ENCODE results near the gene UGT1A7.

The UGT1A7 gene

DNA sequence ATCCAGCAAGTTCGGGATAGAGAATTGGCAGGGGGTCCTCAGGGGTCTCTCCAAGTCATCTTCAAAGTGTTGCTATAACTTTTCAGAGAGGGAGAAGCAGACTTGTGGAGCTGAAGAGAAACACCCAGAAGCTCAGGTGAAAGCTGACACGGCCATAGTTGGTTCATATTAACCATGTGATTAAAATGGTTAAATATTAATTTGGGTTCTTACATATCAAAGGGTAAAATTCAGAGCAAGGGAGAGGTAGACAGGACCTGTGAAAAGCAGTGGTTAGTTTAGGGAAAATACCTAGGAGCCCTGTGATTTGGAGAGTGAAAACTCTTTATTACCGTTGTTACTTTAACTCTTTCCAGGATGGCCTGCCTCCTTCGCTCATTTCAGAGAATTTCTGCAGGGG is 10.9 kb downstream of the UGT1A7 start, which contains the start of gene UGT1A6:
UGT1A6 (plus strand) TSS at position 243 of the 400 bp plus-strand sequence; CDS start at position 358, 115 bp downstream.
- Histone ChIP-seq H3K4me2 (ENCODE audit: low read length) (no peak within 1 kb of the TSS), H3K27me3 (ENCODE audit: insufficient read depth, low read length) (no peaks in the 10 kb centered on the region; the same call in 1 of the 2 replicates), H3K27ac (ENCODE audit: low read depth, low read length, poor library complexity, severe bottlenecking) (no peak within 1 kb of the TSS), H3K36me3 (ENCODE audit: insufficient read depth, low read length) (no peaks in the 10 kb centered on the region), H3K9me3 (ENCODE audit: low read length) (no peaks in the 10 kb centered on the region), H3K9me2 (ENCODE audit: low read depth, low read length) (no peaks in the 10 kb centered on the region; the same call in 1 of the 2 replicates), H3K4me1 (ENCODE audit: insufficient read depth, low read length, severe bottlenecking) (no peaks in the 10 kb centered on the region), H3K4me3 (ENCODE audit: low read depth, low read length, poor library complexity, severe bottlenecking) (no peak within 1 kb of the TSS), H2AFZ (ENCODE audit: low read length) (no peak within 1 kb of the TSS), H3K79me2 (ENCODE audit: insufficient read depth, low read length) (no peaks in the 10 kb centered on the region), H3K9ac (ENCODE audit: low read length) (no peak within 1 kb of the TSS), H3F3A (ENCODE audit: insufficient read depth, low read length) (no peaks in the 10 kb centered on the region), H4K20me1 (ENCODE audit: insufficient read depth, low read length) (no peaks in the 10 kb centered on the region)
- no peak for TF ChIP-seq EZH2 (IDR thresholded peaks at IDR 0.05; ENCODE audit: borderline replicate concordance, low read length)
- TF ChIP-seq, protein P1, sequence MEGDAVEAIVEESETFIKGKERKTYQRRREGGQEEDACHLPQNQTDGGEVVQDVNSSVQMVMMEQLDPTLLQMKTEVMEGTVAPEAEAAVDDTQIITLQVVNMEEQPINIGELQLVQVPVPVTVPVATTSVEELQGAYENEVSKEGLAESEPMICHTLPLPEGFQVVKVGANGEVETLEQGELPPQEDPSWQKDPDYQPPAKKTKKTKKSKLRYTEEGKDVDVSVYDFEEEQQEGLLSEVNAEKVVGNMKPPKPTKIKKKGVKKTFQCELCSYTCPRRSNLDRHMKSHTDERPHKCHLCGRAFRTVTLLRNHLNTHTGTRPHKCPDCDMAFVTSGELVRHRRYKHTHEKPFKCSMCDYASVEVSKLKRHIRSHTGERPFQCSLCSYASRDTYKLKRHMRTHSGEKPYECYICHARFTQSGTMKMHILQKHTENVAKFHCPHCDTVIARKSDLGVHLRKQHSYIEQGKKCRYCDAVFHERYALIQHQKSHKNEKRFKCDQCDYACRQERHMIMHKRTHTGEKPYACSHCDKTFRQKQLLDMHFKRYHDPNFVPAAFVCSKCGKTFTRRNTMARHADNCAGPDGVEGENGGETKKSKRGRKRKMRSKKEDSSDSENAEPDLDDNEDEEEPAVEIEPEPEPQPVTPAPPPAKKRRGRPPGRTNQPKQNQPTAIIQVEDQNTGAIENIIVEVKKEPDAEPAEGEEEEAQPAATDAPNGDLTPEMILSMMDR (IDR thresholded peaks at IDR 0.05; ENCODE audit: low read length), result no peak

DNA sequence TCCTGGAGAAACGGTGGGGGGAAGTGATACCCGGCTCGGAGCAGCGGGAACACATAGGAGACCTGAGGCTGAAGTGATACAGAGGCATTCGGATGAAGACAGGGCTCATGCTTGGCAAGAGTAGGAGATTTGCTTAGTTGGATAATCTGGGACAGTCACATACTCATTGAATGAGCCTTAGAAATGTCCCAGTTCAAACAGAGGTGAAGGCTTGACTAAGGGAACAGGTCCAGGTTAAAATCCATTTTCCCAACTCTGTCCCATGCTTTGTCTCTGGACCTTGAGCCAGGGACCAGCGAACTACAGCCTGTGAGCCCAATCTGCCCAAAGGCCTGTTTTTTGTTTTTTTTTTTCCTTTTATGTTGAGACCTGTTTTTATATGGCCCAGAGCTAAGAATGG is 12.3 kb downstream of the UGT1A7 start:
- H3K79me2 ChIP-seq (ENCODE audit: insufficient read depth, low read length), result no peaks in the 10 kb centered on the region
- no peak overlapping the region for H3K4me2 ChIP-seq (ENCODE audit: low read length)
- no peak overlapping the region for H3K9ac ChIP-seq (ENCODE audit: low read length)
- no peaks in the 10 kb centered on the region; the same call in 1 of the 2 replicates for H3K9me2 ChIP-seq (ENCODE audit: low read depth, low read length)
- H3K36me3 ChIP-seq (ENCODE audit: insufficient read depth, low read length), result no peaks in the 10 kb centered on the region
- H3K4me3 ChIP-seq (ENCODE audit: low read depth, low read length, poor library complexity, severe bottlenecking), result no peak overlapping the region
- no peaks in the 10 kb centered on the region for H3K9me3 ChIP-seq (ENCODE audit: low read length)
- H4K20me1 ChIP-seq (ENCODE audit: insufficient read depth, low read length), result no peaks in the 10 kb centered on the region
- H2AFZ ChIP-seq (ENCODE audit: low read length), result no peak overlapping the region
- H3K4me1 ChIP-seq (ENCODE audit: insufficient read depth, low read length, severe bottlenecking), result no peaks in the 10 kb centered on the region
- H3K27ac ChIP-seq (ENCODE audit: low read depth, low read length, poor library complexity, severe bottlenecking), result no peak overlapping the region
- H3K27me3 ChIP-seq (ENCODE audit: insufficient read depth, low read length), result no peaks in the 10 kb centered on the region; the same call in 1 of the 2 replicates
- no peak for TF ChIP-seq EZH2 (IDR thresholded peaks at IDR 0.05; ENCODE audit: borderline replicate concordance, low read length)
- TF ChIP-seq, protein P1 (IDR thresholded peaks at IDR 0.05; ENCODE audit: low read length), result no peak
- H3F3A ChIP-seq (ENCODE audit: insufficient read depth, low read length), result no peaks in the 10 kb centered on the region

DNA sequence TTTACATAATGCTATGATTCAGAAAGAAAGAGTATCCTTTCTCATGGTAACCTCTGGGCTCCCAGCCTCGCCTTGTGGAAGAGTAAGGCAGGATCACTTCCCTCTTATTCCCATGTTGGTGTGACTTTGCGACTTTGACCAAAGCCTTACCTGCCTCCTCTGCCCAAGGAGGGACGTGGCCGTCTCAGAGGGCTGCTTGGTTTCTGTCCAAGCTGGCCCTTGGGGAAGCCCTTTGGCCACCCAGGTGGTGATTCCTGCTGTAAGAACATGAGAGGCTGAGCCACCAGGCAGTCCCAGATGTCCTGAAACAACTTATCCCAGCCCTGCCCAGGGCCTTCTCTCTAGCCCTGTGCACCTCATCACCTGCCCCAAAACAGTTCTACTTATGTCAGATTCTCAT is 17.0 kb downstream of the UGT1A7 start:
- TF ChIP-seq, protein P1 (IDR thresholded peaks at IDR 0.05; ENCODE audit: low read length), result no peak
- TF ChIP-seq EZH2 (IDR thresholded peaks at IDR 0.05; ENCODE audit: borderline replicate concordance, low read length), result no peak
- no peaks in the 10 kb centered on the region; the same call in 1 of the 2 replicates for H3K9me2 ChIP-seq (ENCODE audit: low read depth, low read length)
- H3K9me3 ChIP-seq (ENCODE audit: low read length), result no peaks in the 10 kb centered on the region
- no peaks in the 10 kb centered on the region; the same call in 1 of the 2 replicates for H3K27me3 ChIP-seq (ENCODE audit: insufficient read depth, low read length)
- no peaks in the 10 kb centered on the region for H4K20me1 ChIP-seq (ENCODE audit: insufficient read depth, low read length)
- H3K4me2 ChIP-seq (ENCODE audit: low read length), result no peak overlapping the region
- H3K27ac ChIP-seq (ENCODE audit: low read depth, low read length, poor library complexity, severe bottlenecking), result no peak overlapping the region
- no peak overlapping the region for H2AFZ ChIP-seq (ENCODE audit: low read length)
- no peaks in the 10 kb centered on the region for H3F3A ChIP-seq (ENCODE audit: insufficient read depth, low read length)
- H3K4me1 ChIP-seq (ENCODE audit: insufficient read depth, low read length, severe bottlenecking), result no peaks in the 10 kb centered on the region
- no peaks in the 10 kb centered on the region; the same call in 1 of the 2 replicates for H3K36me3 ChIP-seq (ENCODE audit: insufficient read depth, low read length)
- H3K79me2 ChIP-seq (ENCODE audit: insufficient read depth, low read length), result no peaks in the 10 kb centered on the region
- H3K4me3 ChIP-seq (ENCODE audit: low read depth, low read length, poor library complexity, severe bottlenecking), result no peak overlapping the region
- H3K9ac ChIP-seq (ENCODE audit: low read length), result no peak overlapping the region
